HG03571 (cell line): Measurements from ENCODE around the gene SRCIN1.

Source experiments
- ATAC-seq: cut with Tn5 transposase; IDR thresholded peaks from one replicate; pipeline ENCODE4 v1.9.1; 2021; ENCODE audit not compliant: unreplicated experiment

SRCIN1 gene

DNA sequence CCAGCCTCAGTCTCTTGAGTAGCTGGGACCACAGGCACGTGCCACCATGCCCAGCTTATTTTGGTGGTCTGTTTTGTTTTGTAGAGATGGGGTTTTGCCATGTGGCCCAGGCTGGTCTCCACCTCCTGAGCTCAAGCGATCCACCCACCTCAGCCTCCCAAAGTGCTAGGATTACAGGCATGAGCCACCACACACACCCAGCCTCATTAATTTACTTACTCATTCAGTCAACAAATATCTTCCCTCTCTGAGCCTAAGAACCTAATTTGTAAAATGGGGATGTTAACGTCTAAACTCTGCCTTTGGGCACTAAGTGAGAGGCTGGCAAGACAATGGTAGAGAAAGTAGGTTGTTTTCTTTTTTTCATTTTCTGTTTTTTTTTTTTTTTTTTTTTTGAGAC is 22.6 kb downstream of the SRCIN1 start:
- ATAC-seq: no peak

DNA sequence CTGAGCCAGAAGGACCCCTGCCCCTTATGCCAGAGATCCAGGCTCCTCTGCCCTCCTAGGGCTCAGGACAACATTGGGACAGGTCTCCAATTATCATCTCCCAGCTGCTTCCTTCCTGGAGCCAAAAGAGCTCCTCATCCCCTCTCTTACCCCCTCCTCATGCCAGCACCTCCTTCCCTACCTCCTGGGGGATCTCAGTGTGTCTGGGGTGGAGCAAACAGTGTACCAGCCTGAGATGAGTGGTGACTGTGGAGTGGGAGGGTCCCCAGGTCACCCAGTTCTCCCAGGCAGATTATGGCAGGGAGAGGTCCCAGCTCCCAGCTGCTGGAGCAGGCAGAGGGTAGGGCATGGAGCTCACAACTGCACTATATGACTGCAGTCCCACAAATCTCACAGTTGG is 23.7 kb downstream of the SRCIN1 start:
- ATAC-seq: no peak

DNA sequence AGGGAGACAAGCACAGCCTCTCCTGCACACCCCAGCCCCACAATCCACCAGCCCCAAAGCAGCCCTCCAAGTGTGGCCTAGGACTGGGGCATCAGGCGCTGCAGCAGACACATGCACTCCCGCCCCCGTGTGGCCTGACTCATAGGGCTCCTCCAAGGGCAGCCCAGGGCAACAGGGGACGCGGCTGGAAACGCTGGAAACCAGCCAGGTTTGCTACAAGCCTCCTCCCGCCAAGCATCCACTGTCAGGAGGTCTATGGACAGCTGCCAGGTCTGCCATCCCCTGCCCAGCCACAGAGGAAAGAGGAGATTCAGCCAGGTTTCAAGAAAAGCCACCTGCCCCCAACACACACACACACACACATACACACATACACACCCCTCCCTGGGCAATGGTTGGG is 25.8 kb downstream of the SRCIN1 start:
- ATAC-seq: no peak

DNA sequence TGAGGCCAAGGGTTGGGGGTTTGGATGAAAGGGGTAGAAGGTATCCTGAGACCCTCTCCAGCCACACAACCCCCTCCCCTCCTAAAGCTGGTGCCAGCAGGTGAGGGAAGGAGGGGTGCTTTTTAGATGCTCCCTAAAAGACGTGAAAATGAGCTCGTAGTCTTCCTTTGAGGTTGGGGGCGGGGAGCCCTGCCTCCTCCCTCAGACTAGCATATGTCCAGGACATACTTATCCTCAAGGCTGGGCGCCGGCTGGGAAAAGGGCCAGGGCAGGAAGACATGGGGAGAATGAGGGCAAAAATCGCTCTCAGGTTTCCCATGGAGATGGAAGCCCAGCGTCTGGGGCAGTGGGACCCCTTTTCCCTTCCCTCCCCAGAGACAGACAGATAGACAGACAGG is 26.7 kb downstream of the SRCIN1 start:
- no peak for ATAC-seq

DNA sequence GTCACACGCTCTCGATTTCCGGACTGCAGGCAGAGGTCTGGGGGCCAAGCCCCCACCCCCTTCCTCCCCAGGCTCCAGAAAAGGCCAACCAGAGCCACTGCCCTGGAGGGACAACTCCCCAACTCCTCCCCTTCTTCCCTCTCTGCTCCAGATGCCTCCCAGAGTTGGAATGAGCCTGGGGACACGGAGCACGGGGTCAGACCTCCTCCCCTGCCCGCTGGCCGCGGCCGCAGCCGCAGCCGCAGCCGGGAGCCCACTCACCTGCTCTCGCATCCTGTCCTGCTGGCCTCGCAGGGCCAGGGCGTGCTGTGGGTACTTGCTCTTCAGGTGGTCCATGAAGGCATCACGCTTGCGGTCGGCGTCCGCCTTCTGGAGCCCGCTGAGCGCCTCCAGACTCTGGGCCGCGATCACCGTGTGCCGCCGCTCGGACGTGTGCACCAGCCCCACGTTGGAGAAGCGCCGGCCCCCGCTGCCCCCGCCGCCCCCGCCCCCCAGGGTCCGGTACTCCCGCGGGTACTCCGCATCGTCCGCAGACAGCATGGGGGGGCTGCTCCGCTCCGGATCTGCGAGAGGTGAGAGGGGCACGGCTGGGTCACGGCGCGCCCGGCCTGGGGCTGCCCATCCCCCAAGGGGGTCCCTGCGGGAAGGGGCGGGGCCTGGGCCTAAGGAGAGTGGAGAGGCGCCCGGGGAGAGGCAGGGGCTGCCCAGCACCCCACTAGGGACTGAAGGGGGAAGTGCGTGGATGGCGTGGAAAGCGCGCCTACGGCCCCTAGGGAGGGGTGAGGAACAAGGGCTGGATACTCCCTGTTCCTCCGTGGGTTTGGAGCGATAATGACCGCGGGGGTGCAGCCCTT is 27.3 kb downstream of the SRCIN1 start:
- no peak for ATAC-seq

DNA sequence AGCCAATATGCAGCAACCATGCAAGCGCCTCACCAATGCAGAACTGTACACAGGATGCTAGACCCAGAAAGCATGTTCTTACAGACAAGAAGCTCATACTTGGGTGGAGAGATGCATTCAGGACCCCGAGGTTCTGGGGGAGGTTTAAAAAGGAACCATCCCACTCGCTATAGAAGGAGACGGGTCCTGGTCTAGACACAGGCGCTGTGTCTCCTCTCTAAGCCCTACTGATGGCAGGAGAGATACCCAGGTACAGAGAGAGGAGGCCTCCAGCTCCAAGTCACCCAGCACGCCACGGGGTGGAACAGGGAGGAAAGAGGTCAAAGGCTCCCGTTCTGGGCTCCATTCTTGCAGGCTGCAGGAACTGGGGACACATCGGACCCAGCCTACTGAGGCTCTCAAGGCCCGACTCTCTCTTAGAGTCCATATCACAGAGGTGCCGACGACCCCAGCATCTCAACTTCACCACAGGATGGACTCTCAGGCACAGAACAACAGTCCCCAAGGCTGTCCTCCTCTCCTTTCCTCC is 28.0 kb downstream of the SRCIN1 start:
- ATAC-seq: no peak

DNA sequence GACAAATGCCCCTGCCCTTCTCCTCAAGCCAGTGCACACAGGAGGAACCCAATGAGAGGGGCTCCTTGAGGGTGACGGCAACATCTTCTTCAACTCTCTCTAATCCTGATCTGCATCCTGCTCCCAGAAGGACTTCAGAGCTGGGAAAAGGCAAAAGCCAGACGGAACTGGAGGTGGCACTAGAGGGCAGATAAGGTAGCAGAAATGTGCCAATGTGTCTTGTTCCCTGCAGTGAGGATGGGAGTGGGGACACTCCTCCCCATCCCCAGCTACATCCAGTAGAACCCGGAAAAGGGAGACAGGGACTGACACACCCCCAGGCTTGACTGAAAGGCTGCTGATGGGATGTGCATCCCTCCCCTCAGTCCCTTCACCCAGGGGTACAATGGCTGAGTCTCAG is 28.5 kb downstream of the SRCIN1 start:
- no peak for ATAC-seq

DNA sequence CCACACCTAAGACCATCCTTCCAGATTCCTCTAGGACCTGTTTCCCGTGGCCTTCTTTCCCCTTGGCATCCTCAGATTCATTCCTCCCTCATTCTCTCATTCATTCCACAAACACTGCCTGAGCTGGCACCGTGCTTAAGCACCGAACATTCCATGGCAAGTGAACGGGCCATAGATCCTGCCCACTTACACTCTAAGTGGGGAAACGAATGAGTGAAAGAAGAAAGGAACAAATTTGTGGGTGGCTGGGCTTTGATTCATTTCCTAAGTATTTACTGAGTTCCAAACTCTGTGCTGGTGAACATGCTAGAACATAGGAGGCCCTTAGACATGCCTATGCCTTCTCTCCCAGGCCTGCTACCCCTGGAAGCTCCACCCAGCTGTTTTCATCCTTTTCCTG is 30.0 kb downstream of the SRCIN1 start:
- no peak for ATAC-seq

DNA sequence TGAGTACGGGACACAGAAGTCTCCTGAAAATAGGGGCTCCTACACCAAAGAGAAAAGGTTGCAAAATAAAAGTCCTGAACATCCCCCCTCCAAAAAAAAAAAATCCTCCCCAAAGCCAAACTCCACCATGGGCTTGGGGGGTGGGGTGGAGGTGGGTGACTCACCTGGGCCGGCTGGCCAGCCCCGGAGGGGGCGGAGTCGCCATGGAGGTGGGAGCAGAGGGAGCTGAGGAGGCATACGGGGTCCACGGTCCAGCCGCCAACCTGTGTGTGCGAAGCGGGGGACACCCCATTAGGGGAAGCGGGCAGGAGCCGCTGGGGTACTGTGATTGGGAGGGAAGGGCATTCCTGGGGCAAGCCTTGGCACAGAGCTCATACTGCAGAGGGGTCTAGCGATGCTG is 31.0 kb downstream of the SRCIN1 start:
- no peak for ATAC-seq

DNA sequence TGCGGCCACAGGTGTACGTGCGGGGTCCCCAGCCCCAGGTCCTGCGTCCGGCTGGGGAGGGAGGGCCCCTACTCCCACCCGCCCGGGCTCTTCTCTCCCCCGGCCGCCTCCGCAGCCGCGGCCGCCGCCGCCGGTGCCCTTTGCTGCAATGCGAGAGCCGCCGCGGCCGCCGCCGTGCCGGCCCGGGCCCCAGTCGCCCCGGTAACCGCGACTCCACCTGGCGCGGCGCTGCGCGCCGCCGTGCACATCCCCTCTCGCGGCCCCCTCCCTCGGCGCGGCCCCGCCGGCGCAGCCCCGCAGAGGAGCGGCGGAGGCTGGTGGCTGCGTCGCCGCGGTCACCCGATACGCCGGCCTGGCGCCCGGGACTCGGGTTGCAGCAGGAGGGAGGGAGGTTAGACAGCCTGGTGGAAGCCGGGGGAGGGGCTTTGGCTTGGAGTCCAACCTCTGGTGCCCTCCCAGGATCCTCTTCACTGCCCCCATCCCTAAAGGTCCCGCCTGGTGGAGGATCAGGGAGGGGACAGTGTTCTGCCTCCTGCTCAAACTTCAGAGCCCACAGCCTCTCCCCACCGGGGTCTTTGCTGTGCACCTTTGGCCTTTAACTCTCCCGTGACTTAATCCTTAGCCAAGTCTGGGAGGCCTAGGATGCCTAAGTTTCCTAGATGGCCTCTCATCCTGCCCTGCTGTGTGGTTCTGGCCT is 32.9 kb downstream of the SRCIN1 start:
- ATAC-seq: no peak

DNA sequence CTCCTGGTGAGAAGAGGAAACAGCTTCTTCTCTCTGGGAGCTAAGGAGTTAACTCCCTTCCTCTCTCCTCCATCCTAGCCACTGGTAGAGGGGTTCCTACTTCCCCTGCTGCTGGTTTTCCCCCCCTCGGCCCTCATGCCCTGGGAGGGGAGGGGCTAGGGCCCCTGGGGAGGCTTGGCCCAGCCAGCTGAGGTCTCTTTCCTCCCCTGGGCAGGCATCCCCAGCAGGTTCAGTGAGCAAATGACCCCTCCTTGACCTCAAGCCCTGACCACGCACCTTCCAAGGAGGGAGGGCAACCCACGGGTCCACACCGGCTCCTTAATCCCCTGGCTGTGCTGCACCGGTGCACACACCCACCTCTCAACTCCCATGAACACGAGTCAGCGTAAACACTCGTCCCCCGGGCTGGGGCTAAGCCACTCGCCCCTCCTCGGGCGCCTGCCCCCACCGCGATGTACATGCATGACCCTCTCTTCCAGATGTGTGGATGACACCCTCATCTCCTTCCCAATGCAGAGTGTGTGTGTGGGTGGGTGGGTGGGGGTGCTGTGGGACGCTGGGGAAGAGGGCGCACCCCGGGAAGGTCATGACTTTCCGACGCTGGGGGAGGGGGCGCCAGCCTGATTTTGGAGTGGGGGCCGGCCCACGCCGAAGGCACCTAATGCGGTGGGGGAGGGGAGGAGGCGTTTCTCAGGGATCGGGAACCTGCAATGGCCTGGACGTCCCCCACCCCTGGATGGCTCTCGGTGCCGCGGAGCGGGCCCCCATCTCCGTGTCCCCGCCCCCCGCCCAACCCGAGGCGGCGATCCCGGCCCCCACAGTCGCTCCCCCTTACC is 33.7 kb downstream of the SRCIN1 start:
- ATAC-seq: no peak

DNA sequence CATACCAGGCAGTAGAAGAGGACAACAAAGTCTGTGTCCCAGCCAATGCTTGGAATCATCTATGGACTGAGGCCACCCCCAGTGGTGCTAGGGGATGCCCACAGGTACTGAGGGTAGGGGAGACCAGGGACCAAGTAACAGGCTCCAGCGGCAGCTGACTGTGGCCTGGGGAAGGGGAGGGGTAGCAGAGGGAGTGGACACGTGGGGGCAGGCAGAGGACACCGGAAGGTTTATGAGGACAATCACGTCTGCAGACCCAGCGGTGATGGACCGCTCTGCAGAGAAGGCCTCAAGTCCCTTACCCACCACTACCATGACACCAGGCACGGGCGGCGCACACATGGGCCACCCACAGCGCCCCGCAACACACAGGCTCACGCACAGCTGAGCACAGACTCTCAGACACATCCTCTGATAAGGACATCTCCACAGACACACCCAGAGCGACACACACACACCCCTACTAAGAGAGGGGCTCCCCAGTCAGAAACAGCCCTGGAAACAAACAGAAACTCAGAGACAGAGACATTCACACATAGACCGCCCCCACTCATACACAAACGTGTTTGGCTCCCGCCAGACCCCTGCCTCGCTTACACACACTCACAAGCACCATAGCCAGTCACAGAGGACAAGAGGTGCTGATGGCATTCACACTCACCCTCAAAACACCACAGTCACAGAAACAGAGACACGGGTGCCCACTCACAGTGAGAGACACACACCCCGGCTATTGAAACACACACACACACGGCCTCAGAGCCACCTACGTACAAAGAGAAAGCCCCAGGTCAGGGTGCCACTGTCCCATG is 35.8 kb downstream of the SRCIN1 start:
- no peak for ATAC-seq

DNA sequence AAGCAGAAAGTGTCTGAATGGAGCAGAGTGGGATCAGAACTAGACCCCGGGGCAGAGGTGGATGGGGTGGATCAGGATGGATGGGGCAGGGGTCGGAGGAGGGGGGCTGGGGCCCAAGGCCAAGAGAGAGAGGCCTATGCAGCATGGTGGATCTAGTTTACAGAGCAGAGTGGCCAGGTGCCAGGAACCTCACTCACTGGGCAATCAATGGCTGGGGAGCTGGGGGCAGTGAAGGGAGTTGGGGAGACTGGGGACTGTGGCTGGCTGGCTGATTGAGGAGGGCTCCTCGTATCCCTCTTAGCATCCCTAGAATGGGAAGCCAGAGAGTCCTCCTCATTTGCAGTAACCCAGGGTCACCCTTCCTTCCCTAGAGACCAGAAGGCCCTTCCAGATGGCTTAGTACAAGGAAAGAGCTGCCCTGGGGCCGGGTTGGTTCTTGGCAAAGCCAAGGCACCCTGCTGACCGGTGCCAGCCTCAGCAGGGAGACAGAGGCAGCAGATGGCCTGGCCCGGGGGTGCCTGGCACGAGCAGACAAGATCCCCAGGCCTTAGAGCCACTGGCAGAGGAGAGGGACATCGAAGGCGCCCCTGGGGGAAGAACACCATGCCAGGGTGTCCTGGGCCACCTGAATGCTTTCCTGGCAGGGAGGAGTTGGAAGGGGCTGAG is 36.8 kb downstream of the SRCIN1 start:
- ATAC-seq: no peak

DNA sequence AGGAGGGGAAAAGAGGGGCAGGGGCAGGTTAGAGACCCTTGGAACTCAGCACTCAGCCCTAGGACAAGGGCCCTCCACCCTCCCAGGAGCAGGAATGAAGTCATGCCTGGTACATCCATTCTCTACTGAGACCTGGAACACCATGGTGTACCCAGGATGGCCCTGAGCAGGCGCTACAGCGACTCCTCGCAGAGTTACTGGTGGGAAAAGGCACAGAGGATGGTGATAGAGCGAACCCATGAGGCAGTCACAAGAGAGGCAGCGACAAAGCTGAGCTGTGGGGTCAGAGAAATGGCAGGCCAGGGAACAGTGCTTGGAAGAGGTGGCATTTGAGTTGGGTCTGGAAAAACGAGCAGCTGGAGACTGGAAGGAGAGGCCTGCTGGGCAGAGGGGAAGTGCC is 37.5 kb downstream of the SRCIN1 start:
- no peak for ATAC-seq

DNA sequence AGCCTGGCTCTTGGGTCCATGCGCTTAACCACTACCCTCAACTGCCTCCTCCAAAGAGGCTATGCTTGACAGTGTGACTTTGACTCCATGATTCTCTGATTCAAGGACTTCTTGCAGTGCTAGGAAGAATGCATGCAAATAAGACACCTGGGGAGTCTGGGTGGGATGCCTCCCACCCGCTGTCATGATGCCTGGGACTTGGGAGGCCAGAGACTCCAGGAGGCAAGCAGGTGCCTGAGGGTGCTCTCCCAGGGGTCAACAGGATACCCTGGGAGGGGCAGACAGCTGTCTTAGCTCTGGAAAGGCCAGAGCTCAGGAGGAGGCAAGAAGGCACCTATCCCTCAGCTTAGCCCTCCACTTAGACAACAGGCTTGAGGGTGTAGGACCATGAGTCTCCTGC is 38.4 kb downstream of the SRCIN1 start:
- ATAC-seq: no peak

DNA sequence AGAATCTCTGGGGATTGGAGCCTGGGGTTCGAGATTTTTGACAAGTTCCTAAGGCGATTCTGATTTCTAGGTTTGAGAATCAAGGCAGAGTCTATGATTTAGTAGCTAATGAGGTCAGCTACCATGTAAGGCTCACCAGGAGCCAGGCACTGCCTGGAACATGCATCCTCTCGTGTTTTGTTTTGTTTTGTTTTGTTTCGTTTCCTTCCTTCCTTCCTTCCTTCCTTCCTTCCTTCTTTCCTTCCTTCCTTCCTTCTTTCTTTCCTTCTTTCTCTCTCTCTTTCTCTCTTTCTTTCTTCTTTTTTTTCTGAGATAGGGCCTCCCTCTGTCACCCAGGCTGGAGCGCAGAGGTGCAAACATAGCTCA is 39.1 kb downstream of the SRCIN1 start:
- no peak for ATAC-seq

DNA sequence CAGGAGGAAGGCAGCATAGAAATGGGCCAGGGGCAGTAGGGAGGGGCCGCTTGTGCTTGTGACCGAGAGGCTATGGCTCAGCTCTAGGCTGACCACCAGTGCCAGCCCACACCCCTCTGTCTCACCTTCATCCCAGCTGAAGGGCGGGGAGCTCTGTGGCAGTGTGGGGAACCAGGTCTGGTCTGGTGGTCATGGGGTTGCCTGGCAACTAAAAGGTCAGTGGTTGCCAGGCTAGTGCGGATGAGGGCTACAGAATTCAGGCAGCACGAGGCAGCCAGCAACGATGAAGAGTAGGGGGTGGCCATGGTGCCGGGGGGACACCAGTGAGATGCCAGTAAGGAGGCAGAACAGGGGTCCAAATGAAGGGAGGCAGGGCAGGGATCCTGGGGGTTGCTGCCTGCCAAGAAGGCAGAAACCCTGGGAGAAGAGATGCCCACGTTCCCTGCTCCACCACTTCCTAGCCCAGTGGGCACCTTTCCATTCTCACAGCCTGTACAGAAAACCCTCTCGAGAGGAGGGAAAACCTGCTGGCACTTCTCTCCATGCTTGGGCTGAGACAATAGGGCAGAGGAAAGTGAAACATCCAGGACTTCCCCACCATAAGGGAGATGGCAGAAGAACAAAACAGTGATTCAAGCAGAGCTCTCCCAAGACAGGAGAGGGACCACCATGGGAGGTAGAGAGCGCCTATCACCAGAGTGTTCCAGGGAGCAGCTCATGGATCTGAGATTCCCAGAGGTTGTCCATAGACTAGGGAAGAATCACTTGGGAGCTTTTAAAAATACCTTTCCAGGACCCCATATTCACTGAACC is 39.7 kb downstream of the SRCIN1 start:
- no peak for ATAC-seq

DNA sequence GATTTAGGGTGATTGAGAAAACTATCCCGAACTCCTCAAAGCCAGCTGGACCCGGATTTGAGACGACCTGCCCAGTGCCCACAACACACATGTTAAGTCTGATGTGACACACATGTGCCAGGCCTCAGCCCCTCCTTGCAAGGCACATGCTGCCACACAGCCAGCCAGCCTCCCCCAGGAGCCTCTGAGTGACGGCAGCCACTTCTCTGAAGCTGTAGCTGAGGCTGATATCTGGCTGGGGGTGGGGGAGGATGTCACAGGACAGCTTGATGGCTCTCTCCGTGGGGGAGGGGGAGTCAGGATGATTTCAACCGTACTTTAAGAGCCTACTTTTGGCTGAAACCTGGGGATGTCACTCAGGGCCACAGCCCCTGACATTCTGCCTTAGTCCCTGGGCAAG is 40.9 kb downstream of the SRCIN1 start:
- ATAC-seq: no peak

DNA sequence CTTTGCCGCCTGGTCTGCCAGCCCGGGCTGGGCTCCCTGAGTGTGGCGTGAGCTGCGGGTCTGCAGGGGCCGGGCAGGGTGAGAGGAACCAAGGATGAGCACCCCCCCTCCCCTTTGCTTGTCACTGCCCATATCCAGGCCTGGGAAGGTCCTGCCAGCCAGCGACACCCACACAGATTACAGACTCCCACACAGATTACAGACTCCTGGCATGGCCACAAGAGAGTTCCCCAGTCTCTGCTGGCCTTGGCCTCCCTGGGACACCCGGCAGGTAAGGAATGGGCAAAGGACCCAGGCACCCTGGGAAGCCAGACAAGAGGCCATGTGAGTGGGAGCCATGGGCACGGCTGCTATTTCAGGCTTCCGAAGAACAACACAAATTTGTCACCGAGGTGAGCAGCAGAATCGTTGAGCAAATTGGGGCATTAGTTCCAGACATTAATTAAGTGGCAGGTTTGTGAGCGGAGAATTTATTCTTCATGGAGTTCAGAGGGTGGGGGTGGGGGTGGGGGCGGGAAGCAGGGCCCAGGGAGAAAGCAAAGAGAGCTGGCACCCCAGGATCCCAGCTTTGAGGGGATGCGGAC is 41.4 kb downstream of the SRCIN1 start:
- ATAC-seq: no peak
